Kidney (tissue), 14 donors: ENCODE results near the gene SMARCD1. TPM values are rescaled to one million over a fixed set of nuclear protein-coding genes. Genes with fewer than 3 reads are reported as not detected.

Experiments used
- DNase-seq, 5 donors: peaks; one replicate each; pipeline ENCODE4 v3.0.0-alpha.2; 2013 to 2020
- FAIRE-seq: peaks from 2 replicates; lab custom pipeline; 2012; peaks lifted over from hg19 to GRCh38; lab: Jason Lieb, UNC
- H3K27ac ChIP-seq, 2 donors: one replicate each; pipeline ENCODE4 v1.7.0; 2013; ENCODE audit warnings: low read depth in 2 of 2, low read length in 2 of 2, inconsistent platforms in 1 of 2
- H3K27me3 ChIP-seq: one replicate; pipeline ENCODE4 v1.7.1; 2013; ENCODE audit warnings: low read length, inconsistent platforms; ENCODE audit not compliant: control insufficient read depth, insufficient read depth
- H3K36me3 ChIP-seq, 3 donors: one replicate each; pipeline versions ENCODE4 v1.7.0 to v1.7.1; 2013; ENCODE audit warnings: low read length in 3 of 3, control low read depth in 1 of 3, inconsistent platforms in 1 of 3; ENCODE audit not compliant: insufficient read depth in 3 of 3, control insufficient read depth in 2 of 3
- H3K4me1 ChIP-seq, 3 donors: one replicate each; pipeline versions ENCODE4 v1.7.0 to v1.7.1; 2013; ENCODE audit warnings: low read length in 3 of 3, inconsistent platforms in 1 of 3, low read depth in 1 of 3; ENCODE audit not compliant: control insufficient read depth in 2 of 3, insufficient read depth in 2 of 3
- H3K4me3 ChIP-seq, 3 donors: one replicate each; pipeline versions ENCODE4 v1.7.0 to v1.8.1; 2013; ENCODE audit warnings: low read length in 3 of 3, control low read depth in 1 of 3, inconsistent platforms in 1 of 3
- H3K9ac ChIP-seq, 3 donors: one replicate each; pipeline versions ENCODE4 v1.7.0 to v1.7.1; 2013; ENCODE audit warnings: low read length in 3 of 3, control low read depth in 1 of 3, inconsistent platforms in 1 of 3
- H3K9me3 ChIP-seq, 3 donors: one replicate each; pipeline versions ENCODE4 v1.7.0 to v1.7.1; 2013; ENCODE audit warnings: low read length in 3 of 3, control low read depth in 1 of 3, inconsistent platforms in 1 of 3; ENCODE audit not compliant: control insufficient read depth in 2 of 3, insufficient read depth in 1 of 3
- CTCF ChIP-seq: IDR thresholded peaks from 3 replicates; pipeline ENCODE4 v1.5.1; 2012; ENCODE audit warnings: mild to moderate bottlenecking, moderate library complexity, borderline replicate concordance; ENCODE audit not compliant: insufficient read depth; ENCODE audit errors: extremely low read depth
- intact Hi-C: fragments of 100-400 bp; cut with DNase I; formaldehyde crosslinking; loops from one replicate; pipeline ENCODE4 v1.11.1; 2022
- polyA plus RNA-seq: library from polyadenylated mRNA; stranded (reverse); fragments of 350-450 nt; fragmentation: Illumina TruSeq; extraction: RNeasy Lipid Tissue Mini Kit (QIAGEN cat#74804); gene quantifications from one replicate; pipeline ENCODE4 v1.2.3, GENCODE V29; 2014; ENCODE audit warnings: low read depth, low replicate concordance; ENCODE audit not compliant: insufficient read depth
- total RNA-seq: library from RNA; stranded (reverse); fragmentation: NEBNext Ultra II Directional; extraction: Animal tissue kit (Norgen Biotek cat#: 25700); gene quantifications from one replicate; pipeline ENCODE4 v1.2.1, GENCODE V29; 2021
- donor health status: control.
- donor health status: control.
- donor health status: control.
- donor health status: control.
- donor health status: control.
- donor health status: DM: yes; HTN: yes; CAD: no.
- donor health status: Normal renal cell carcinoma (clear cell type).

Gene SMARCD1
- total and polyA plus RNA-seq, 2 donors from 2014 or later, result 21.9 to 51.1 TPM

- no peak for TF ChIP-seq CTCF
- Histone ChIP-seq H3K36me3 (peaks cover 10 to 35% (median 29%) of the 10 kb centered on the region in 3 donors), H3K9ac (no peak overlapping the region), H3K27ac (no peak overlapping the region), H3K27me3 (no peaks in the 10 kb centered on the region), H3K4me1 (peaks cover 0 to 8% (median 4%) of the 10 kb centered on the region in 3 donors), H3K4me3 (no peak overlapping the region), H3K9me3 (no peaks in the 10 kb centered on the region)
- DNase-seq, result no peak
- intact Hi-C loops, result no loop called here
- no peak for FAIRE-seq
Observed at GRCh38 chr12:50087995-50088394, 2.9 kb downstream of the SMARCD1 start.

DNA sequence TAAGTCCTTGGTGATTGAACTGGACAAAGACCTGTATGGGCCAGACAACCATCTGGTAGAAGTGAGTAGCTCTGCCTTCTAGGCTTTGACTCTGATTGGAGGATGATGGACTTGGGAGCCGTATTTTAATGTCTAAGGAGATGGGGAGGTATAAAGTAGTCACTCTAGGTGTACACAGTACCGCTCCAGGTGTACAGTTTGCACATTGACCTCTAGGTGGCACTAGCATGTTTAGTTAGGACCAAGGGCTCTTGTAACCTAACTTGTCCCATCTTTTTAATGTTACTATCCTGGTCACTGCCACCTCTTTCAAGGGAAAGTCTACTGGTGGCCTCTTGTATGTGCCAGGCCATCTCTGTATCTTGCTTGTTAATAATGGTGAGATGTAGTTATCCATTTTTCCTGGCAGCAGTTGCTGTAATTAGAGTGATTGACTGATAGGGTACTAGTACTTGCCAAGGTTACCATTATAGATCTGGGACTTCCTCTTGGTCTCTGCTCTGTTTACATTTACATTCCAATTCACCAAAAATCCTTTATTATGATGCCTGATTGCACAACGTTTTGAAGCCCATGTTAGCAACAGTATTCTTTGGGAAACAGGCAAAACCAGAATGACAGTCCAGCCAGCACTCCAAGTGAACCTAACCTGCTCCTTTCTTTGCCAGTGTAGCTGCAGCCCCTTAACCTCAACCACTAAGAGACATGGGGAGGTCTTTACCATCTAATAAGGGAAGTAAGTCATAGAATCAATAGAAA lies 3.6 kb downstream of the SMARCD1 start:
- Histone ChIP-seq H3K27ac (no peak overlapping the region), H3K9me3 (no peaks in the 10 kb centered on the region), H3K9ac (no peak overlapping the region), H3K4me3 (no peak overlapping the region), H3K36me3 (peaks cover 10 to 35% (median 29%) of the 10 kb centered on the region in 3 donors), H3K27me3 (no peaks in the 10 kb centered on the region), H3K4me1 (peaks cover 0 to 8% (median 4%) of the 10 kb centered on the region in 3 donors)
- intact Hi-C loops, result no loop called here
- FAIRE-seq, result no peak
- peak in 2 of 5 donors; percentile 69 to 77 for DNase-seq
- peak; percentile 78 for TF ChIP-seq CTCF

DNA sequence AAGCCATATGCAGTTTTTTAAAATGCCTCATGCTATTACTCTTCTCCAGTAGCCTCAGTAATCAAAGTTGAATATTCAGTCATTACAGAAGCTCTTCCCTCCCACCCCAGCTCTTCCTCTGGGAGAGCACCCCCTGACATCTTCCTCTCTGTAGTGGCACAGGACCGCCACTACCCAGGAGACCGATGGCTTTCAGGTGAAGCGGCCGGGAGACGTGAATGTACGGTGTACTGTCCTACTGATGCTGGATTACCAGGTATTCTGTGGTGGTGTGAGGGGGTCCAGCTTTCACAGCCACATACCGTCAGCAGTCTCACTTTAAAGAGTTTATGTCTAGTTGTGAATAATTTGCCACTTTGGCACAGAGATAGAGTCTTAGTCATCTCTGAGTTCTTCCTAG lies 4.6 kb downstream of the SMARCD1 start:
- no peak for FAIRE-seq
- Histone ChIP-seq H3K36me3 (peaks cover 10 to 42% (median 35%) of the 10 kb centered on the region in 3 donors), H3K9me3 (no peaks in the 10 kb centered on the region), H3K4me3 (no peak overlapping the region), H3K27me3 (no peaks in the 10 kb centered on the region), H3K9ac (no peak overlapping the region), H3K4me1 (peaks cover 0 to 5% (median 4%) of the 10 kb centered on the region in 3 donors), H3K27ac (no peak overlapping the region)
- intact Hi-C loops, result no loop called here
- DNase-seq, result peak in 1 of 5 donors; percentile 22
- no peak for TF ChIP-seq CTCF
